ENCODE measurements around the gene PGS1. TPM values are rescaled to one million over a fixed set of nuclear protein-coding genes. Genes with fewer than 3 reads are reported as not detected.

The PGS1 gene
- total RNA-seq, 4 donors from 2014 or later, result 24.1 to 53.0 (median 38.8) TPM

- ATAC-seq, result no peak
- Histone ChIP-seq H3K27me3 (peaks cover 34% of the 10 kb centered on the region), H3K36me3 (no peaks in the 10 kb centered on the region), H3K9me3 (no peaks in the 10 kb centered on the region), H3K4me3 (no peak overlapping the region), H3K4me1 (peaks cover 0 to 14% (median 3%) of the 10 kb centered on the region in 3 donors), H3K27ac (no peak overlapping the region)
- WGBS, 2 donors (ENCODE audit: low coverage in 1 of 2), result 54 to 63% methylated on average over 5 to 10 of the region's 19 CpGs
- TF ChIP-seq EP300 (IDR thresholded peaks at IDR 0.05) (no peak), POLR2AphosphoS5 (IDR thresholded peaks at IDR 0.05) (no peak), POLR2A (IDR thresholded peaks at IDR 0.05) (no peak), CTCF (IDR thresholded peaks at IDR 0.05) (no peak)
Measured at GRCh38 chr17:78435330-78436005, 57.0 kb downstream of the PGS1 start.

GRCh38 chr17:78437508-78438169 is 59.2 kb downstream of the PGS1 start:
- no peaks in the 10 kb centered on the region for H3K9me3 ChIP-seq
- TF ChIP-seq EP300 (IDR thresholded peaks at IDR 0.05), result no peak
- no peak for TF ChIP-seq CTCF (IDR thresholded peaks at IDR 0.05)
- TF ChIP-seq POLR2AphosphoS5 (IDR thresholded peaks at IDR 0.05), result no peak
- TF ChIP-seq POLR2A (IDR thresholded peaks at IDR 0.05), result no peak
- no peak overlapping the region for H3K4me3 ChIP-seq
- peaks cover 34% of the 10 kb centered on the region for H3K27me3 ChIP-seq
- no peak overlapping the region for H3K27ac ChIP-seq
- ATAC-seq, result no peak
- no peaks in the 10 kb centered on the region for H3K36me3 ChIP-seq
- H3K4me1 ChIP-seq, result peaks cover 0 to 8% (median 0%) of the 10 kb centered on the region in 3 donors
- WGBS, 2 donors (ENCODE audit: low coverage in 1 of 2), result 93% methylated on average over 3 of the region's 20 CpGs; no CpG with 5 or more reads in 1 of the 2 donors

- peaks cover 0 to 1% (median 0%) of the 10 kb centered on the region in 3 donors for H3K4me1 ChIP-seq
- no peak for ATAC-seq
- 85% methylated on average over 4 of the region's 10 CpGs; no CpG with 5 or more reads in 1 of the 2 donors for WGBS, 2 donors (ENCODE audit: low coverage in 1 of 2)
- H3K4me3 ChIP-seq, result no peak overlapping the region
- H3K9me3 ChIP-seq, result no peaks in the 10 kb centered on the region
- H3K27ac ChIP-seq, result no peak overlapping the region
- peaks cover 34% of the 10 kb centered on the region for H3K27me3 ChIP-seq
- H3K36me3 ChIP-seq, result no peaks in the 10 kb centered on the region
- TF ChIP-seq POLR2A (IDR thresholded peaks at IDR 0.05) (no peak), EP300 (IDR thresholded peaks at IDR 0.05) (no peak), POLR2AphosphoS5 (IDR thresholded peaks at IDR 0.05) (no peak), CTCF (IDR thresholded peaks at IDR 0.05) (no peak)
Measured at GRCh38 chr17:78438271-78438691, 59.8 kb downstream of the PGS1 start.

GRCh38 chr17:78438694-78439325 is 60.4 kb downstream of the PGS1 start:
- Histone ChIP-seq H3K27ac (no peak overlapping the region), H3K4me3 (no peak overlapping the region), H3K27me3 (peaks cover 34% of the 10 kb centered on the region), H3K36me3 (no peaks in the 10 kb centered on the region), H3K4me1 (no peaks in the 10 kb centered on the region), H3K9me3 (no peaks in the 10 kb centered on the region)
- WGBS, 2 donors (ENCODE audit: low coverage in 1 of 2), result 67 to 85% methylated on average over 8 to 11 of the region's 16 CpGs
- no peak for TF ChIP-seq CTCF (IDR thresholded peaks at IDR 0.05)
- TF ChIP-seq EP300 (IDR thresholded peaks at IDR 0.05), result no peak
- no peak for TF ChIP-seq POLR2AphosphoS5 (IDR thresholded peaks at IDR 0.05)
- TF ChIP-seq POLR2A (IDR thresholded peaks at IDR 0.05), result no peak
- ATAC-seq, result peak; percentile 17
